ENCODE measurements around the gene FIZ1.

The FIZ1 gene

GRCh38 chr19:55623130-55623529 is 23.8 kb upstream of the FIZ1 start:
- Mint-ChIP-seq H3K4me3 (no peak overlapping the region), H3K27ac (peak overlapping the region; percentile 98), H3K4me1 (ENCODE audit: low read depth) (peaks cover 58% of the 10 kb centered on the region), H3K9me3 (no peaks in the 10 kb centered on the region), H3K36me3 (ENCODE audit: low read depth) (peaks cover 40% of the 10 kb centered on the region), H3K27me3 (peaks cover 2% of the 10 kb centered on the region)
- intact Hi-C loops (cut with micrococcal nuclease): no loop called here

DNA sequence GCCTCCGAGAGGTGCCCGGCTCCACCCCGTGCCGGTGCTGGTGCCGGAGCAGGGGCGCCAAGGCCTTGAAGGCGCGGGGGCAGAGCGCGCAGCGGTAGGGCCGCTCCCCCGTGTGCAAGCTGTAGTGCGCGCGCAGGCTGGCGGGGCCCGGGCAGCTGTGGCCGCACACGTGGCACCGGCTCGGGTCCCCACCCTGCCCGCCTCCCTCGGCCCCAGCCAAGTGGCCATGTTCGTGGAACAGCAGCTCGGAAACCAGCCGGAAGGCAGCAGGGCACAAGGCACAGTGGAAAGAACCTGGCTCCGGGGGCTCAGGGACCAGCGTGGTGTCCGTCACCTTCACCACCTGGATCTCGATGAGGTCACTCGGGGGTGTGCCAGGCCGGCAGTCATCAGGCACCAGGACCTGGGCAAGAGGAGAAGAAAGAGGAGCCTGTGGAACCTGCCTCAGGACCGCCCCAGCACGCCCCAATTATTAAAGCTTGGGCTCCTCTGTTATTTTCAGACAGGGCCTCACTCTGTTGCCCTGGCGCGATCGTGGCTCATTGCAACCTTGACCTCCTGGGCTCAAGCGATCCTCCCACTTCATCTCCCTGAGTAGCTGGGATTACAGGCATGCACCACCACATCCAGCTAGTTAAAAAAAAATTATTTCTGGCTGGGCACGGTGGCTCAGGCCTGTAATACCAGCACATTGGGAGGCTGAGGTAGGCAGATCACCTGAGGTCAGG is 23.1 kb upstream of the FIZ1 start:
- H3K4me1 Mint-ChIP-seq (ENCODE audit: low read depth): peaks cover 60% of the 10 kb centered on the region
- no peak overlapping the region for H3K27ac Mint-ChIP-seq

DNA sequence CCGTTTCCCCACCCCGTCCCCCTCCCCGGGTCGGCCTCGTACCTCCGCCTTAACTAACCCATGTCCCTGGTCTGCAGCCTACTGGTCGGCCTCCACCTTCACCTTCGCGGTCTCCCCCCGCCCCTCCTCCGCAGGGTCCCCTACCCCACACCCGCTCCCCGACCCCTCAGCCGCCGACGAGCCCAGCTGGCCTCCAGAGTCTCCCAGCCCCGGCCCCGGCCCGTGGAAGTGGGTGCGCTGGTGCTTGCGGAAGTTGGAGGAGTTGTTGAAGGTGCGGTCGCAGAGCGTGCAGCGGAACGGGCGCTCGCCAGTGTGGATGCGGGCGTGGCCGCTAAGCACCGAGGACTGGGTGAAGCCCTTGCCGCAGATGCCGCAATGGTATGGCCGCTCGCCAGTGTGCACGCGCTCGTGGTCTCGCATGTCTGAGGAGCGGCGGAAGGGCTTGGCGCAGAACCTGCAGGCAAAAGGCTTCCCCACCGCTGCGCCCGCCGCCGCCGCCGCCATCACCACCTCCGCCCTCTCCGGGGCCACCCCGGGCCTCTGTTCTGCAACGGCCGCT is 22.4 kb upstream of the FIZ1 start:
- Mint-ChIP-seq H3K4me3 (no peak overlapping the region), H3K9me3 (no peaks in the 10 kb centered on the region), H3K27me3 (peaks cover 2% of the 10 kb centered on the region), H3K4me1 (ENCODE audit: low read depth) (peaks cover 67% of the 10 kb centered on the region), H3K27ac (no peak overlapping the region), H3K36me3 (ENCODE audit: low read depth) (peaks cover 53% of the 10 kb centered on the region)
- intact Hi-C loops (cut with micrococcal nuclease): no loop called here

More for the DNA sequence above, 23.1 kb upstream of the FIZ1 start:
- peaks cover 2% of the 10 kb centered on the region for H3K27me3 Mint-ChIP-seq
- no peaks in the 10 kb centered on the region for H3K9me3 Mint-ChIP-seq
- peaks cover 46% of the 10 kb centered on the region for H3K36me3 Mint-ChIP-seq (ENCODE audit: low read depth)
- intact Hi-C loops (cut with micrococcal nuclease): no loop called here
- no peak overlapping the region for H3K4me3 Mint-ChIP-seq

DNA sequence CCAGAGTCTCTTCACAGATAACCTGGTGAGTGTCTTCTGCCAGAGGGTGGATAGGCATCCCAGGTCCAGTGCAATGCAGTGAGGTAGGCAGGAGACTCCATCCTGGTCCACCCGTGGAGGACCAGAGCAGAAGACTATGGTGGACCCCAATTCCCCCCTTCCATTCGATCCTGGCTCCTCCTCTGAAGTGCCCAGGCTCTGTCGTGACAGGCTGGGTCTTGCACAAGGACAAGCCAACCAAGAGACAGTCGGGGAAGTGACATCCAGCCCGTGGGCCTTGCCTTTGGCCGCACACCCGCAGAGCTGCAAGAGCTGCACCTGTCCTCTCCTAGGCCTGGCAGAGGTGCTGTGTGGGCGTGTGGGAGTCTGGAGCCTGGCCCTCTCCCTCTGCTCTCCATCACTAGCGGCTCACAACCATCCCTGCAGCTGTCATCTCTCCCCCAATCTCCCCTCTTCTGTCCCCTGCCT is 21.9 kb upstream of the FIZ1 start:
- peaks cover 70% of the 10 kb centered on the region for H3K4me1 Mint-ChIP-seq (ENCODE audit: low read depth)
- H3K36me3 Mint-ChIP-seq (ENCODE audit: low read depth): peaks cover 58% of the 10 kb centered on the region
- H3K27ac Mint-ChIP-seq: peak overlapping the region; percentile 30
- no peak overlapping the region for H3K4me3 Mint-ChIP-seq
- peaks cover 2% of the 10 kb centered on the region for H3K27me3 Mint-ChIP-seq
- no peaks in the 10 kb centered on the region for H3K9me3 Mint-ChIP-seq
- intact Hi-C loops (cut with micrococcal nuclease): no loop called here

- intact Hi-C loops (cut with micrococcal nuclease): no loop called here
- Mint-ChIP-seq H3K4me1 (ENCODE audit: low read depth) (peaks cover 70% of the 10 kb centered on the region), H3K27me3 (peaks cover 2% of the 10 kb centered on the region), H3K36me3 (ENCODE audit: low read depth) (peaks cover 64% of the 10 kb centered on the region), H3K27ac (peak overlapping the region; percentile 30), H3K9me3 (no peaks in the 10 kb centered on the region), H3K4me3 (no peak overlapping the region)
Measured at GRCh38 chr19:55620410-55621204, 21.3 kb upstream of the FIZ1 start.

DNA sequence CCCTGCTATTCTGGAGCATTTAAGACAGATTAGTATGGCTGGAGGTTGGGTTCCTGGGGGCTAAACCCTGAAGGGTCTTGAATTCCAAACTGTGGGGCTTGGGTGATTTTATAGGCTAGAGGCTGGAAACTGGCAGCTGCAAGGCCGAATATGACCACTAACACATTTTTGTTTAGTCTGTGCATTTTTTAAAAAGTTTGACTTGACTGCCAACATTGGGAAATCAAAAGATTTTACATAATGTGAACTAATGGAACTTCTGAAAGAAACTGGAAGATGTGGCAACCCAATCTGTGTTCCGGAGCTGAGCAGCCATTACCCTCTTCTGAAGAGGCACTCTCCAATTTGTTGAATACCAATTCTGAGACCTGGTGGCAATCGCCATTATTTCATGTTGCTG is 20.0 kb upstream of the FIZ1 start:
- no peaks in the 10 kb centered on the region for H3K9me3 Mint-ChIP-seq
- H3K4me3 Mint-ChIP-seq: no peak overlapping the region
- peaks cover 74% of the 10 kb centered on the region for H3K36me3 Mint-ChIP-seq (ENCODE audit: low read depth)
- H3K4me1 Mint-ChIP-seq (ENCODE audit: low read depth): peaks cover 64% of the 10 kb centered on the region
- no peaks in the 10 kb centered on the region for H3K27me3 Mint-ChIP-seq
- intact Hi-C loops (cut with micrococcal nuclease): no loop called here
- H3K27ac Mint-ChIP-seq: no peak overlapping the region

DNA sequence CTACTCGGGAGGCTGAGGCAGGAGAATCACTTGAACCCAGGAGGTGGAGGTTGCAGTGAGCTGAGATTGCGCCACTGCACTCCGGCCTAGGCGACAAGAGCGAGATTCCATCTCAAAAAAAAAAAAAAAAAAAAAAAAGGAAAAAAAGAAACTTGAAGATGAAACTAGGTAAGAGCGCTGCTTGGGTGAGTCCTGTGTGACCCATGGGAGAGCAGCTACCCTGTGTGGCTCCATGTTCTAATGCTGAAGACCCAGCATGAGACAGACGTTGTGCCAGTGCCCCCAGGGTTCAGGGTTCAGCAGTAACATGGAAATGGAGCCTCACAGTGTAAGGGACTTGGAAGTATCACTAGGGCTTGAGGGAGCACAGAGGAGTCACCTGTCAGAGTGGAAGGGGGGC is 19.1 kb upstream of the FIZ1 start:
- intact Hi-C loops (cut with micrococcal nuclease): no loop called here
- H3K27me3 Mint-ChIP-seq: no peaks in the 10 kb centered on the region
- H3K4me3 Mint-ChIP-seq: no peak overlapping the region
- H3K27ac Mint-ChIP-seq: peak overlapping the region; percentile 6
- peaks cover 79% of the 10 kb centered on the region for H3K36me3 Mint-ChIP-seq (ENCODE audit: low read depth)
- peaks cover 56% of the 10 kb centered on the region for H3K4me1 Mint-ChIP-seq (ENCODE audit: low read depth)
- no peaks in the 10 kb centered on the region for H3K9me3 Mint-ChIP-seq

- Mint-ChIP-seq H3K27me3 (no peaks in the 10 kb centered on the region), H3K27ac (no peak overlapping the region), H3K36me3 (ENCODE audit: low read depth) (peaks cover 86% of the 10 kb centered on the region), H3K4me1 (ENCODE audit: low read depth) (peaks cover 58% of the 10 kb centered on the region), H3K9me3 (no peaks in the 10 kb centered on the region), H3K4me3 (no peak overlapping the region)
- intact Hi-C loops (cut with micrococcal nuclease): no loop called here
Measured at GRCh38 chr19:55617426-55617825, 18.1 kb upstream of the FIZ1 start.

DNA sequence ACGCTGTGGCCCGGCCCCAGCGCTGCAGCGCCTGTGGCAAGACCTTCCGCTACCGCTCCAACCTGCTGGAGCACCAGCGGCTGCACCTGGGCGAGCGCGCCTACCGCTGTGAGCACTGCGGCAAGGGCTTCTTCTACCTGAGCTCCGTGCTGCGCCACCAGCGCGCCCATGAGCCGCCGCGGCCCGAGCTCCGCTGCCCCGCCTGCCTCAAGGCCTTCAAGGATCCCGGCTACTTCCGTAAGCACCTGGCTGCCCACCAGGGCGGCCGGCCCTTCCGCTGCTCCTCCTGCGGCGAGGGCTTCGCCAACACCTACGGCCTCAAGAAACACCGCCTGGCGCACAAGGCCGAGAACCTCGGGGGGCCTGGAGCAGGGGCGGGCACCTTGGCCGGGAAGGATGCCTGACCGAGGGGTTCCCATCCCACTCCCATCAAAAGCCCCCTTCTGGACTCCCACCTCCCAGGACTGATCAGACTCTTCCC is 17.1 kb upstream of the FIZ1 start:
- H3K4me1 Mint-ChIP-seq (ENCODE audit: low read depth): peaks cover 63% of the 10 kb centered on the region
- H3K27me3 Mint-ChIP-seq: no peaks in the 10 kb centered on the region
- no peak overlapping the region for H3K4me3 Mint-ChIP-seq
- H3K36me3 Mint-ChIP-seq (ENCODE audit: low read depth): peaks cover 76% of the 10 kb centered on the region
- intact Hi-C loops (cut with micrococcal nuclease): no loop called here
- H3K9me3 Mint-ChIP-seq: no peaks in the 10 kb centered on the region
- no peak overlapping the region for H3K27ac Mint-ChIP-seq

DNA sequence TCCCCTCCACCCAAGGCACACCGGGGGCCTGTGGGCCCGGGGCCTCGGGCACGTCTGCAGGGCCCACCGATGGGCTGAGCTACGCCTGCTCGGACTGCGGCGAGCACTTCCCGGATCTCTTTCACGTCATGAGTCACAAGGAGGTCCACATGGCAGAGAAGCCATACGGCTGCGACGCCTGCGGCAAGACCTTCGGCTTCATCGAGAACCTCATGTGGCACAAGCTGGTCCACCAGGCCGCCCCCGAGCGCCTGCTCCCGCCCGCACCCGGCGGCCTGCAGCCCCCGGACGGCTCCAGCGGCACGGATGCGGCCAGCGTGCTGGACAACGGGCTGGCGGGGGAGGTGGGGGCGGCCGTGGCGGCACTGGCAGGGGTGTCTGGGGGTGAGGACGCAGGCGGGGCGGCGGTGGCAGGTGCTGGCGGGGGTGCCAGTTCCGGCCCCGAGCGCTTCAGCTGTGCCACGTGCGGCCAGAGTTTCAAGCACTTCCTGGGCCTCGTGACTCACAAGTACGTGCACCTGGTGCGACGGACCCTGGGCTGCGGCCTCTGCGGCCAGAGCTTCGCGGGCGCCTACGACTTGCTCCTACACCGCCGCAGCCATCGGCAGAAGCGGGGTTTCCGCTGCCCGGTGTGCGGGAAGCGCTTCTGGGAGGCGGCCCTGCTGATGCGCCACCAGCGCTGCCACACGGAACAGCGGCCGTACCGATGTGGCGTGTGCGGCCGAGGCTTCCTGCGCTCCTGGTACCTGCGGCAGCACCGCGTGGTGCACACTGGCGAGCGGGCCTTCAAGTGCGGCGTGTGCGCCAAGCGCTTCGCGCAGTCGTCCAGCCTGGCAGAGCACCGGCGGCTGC is 16.5 kb upstream of the FIZ1 start:
- peaks cover 63% of the 10 kb centered on the region for H3K4me1 Mint-ChIP-seq (ENCODE audit: low read depth)
- H3K27ac Mint-ChIP-seq: no peak overlapping the region
- no peaks in the 10 kb centered on the region for H3K9me3 Mint-ChIP-seq
- H3K4me3 Mint-ChIP-seq: no peak overlapping the region
- H3K27me3 Mint-ChIP-seq: no peaks in the 10 kb centered on the region
- intact Hi-C loops (cut with micrococcal nuclease): no loop called here
- peaks cover 76% of the 10 kb centered on the region for H3K36me3 Mint-ChIP-seq (ENCODE audit: low read depth)

GRCh38 chr19:55614711-55615542 is 15.6 kb upstream of the FIZ1 start:
- Mint-ChIP-seq H3K27me3 (no peaks in the 10 kb centered on the region), H3K9me3 (no peaks in the 10 kb centered on the region), H3K4me1 (ENCODE audit: low read depth) (peaks cover 63% of the 10 kb centered on the region), H3K4me3 (no peak overlapping the region), H3K27ac (no peak overlapping the region), H3K36me3 (ENCODE audit: low read depth) (peaks cover 76% of the 10 kb centered on the region)
- intact Hi-C loops (cut with micrococcal nuclease): no loop called here

DNA sequence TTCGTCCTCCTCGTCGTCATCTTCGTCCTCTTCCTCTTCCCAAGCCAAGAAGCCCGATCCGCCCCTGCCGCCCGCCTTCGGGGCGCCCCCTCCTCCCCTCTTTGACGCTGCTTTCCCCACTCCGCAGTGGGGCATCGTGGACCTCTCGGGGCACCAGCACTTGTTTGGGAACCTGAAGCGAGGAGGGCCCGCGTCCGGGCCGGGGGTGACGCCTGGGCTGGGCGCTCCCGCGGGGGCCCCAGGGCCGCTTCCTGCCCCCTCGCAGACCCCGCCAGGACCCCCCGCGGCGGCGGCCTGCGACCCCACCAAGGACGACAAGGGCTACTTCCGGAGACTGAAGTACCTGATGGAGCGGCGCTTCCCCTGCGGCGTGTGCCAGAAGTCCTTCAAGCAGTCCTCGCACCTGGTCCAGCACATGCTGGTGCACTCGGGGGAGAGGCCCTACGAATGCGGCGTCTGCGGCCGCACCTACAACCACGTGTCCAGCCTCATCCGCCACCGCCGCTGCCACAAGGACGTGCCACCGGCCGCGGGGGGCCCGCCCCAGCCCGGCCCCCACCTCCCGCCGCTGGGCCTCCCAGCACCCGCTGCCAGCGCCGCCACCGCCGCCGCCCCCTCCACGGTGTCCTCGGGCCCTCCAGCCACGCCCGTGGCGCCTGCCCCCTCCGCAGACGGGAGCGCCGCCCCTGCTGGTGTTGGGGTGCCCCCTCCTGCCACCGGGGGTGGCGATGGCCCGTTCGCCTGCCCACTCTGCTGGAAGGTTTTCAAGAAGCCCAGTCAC is 14.8 kb upstream of the FIZ1 start:
- intact Hi-C loops (cut with micrococcal nuclease): no loop called here
- H3K27me3 Mint-ChIP-seq: no peaks in the 10 kb centered on the region
- no peak overlapping the region for H3K27ac Mint-ChIP-seq
- H3K4me3 Mint-ChIP-seq: no peak overlapping the region
- peaks cover 63% of the 10 kb centered on the region for H3K4me1 Mint-ChIP-seq (ENCODE audit: low read depth)
- H3K9me3 Mint-ChIP-seq: no peaks in the 10 kb centered on the region
- peaks cover 79% of the 10 kb centered on the region for H3K36me3 Mint-ChIP-seq (ENCODE audit: low read depth)

Data from dendritic cell treated with granulocyte-macrophage colony-stimulating factor and Interleukin-4, amounts not matched to agents 40 ng/mL and 50 ng/mL, for 4 days (primary cell).